SU-DHL-6 (cell line): ENCODE data around the gene AOC2.
"Not testable (repeated sequence)": the region's sequence is repeated elsewhere in the genome, so short reads cannot be mapped to it uniquely, and the experiment has no call there.

Source experiments
- H2AFZ ChIP-seq: fragments of 200-600 bp; sonication (generic); 2 replicates; pipeline ENCODE4 v1.6.1; 2014; ENCODE audit warnings: low read depth, mild to moderate bottlenecking, moderate library complexity, mixed read lengths, antibody characterized with exemption, low read length; ENCODE audit not compliant: severe bottlenecking
- H3F3A ChIP-seq: fragments of 200-600 bp; shearing (Covaris generic); 2 replicates; pipeline ENCODE4 v1.6.0; 2016; ENCODE audit warnings: antibody characterized with exemption, mild to moderate bottlenecking; ENCODE audit not compliant: insufficient read depth
- H3K27ac ChIP-seq: fragments of 200-600 bp; sonication (generic); 2 replicates; pipeline ENCODE4 v1.5.1; 2016; ENCODE audit warnings: low read depth, mild to moderate bottlenecking, low read length, moderate library complexity, mixed read lengths
- H3K27me3 ChIP-seq: fragments of 200-600 bp; sonication (generic), shearing (Covaris generic); 2 replicates; pipeline ENCODE4 v1.6.0; 2014; ENCODE audit warnings: mild to moderate bottlenecking, low read length
- H3K36me3 ChIP-seq: fragments of 200-600 bp; sonication (generic); 2 replicates; pipeline ENCODE4 v1.6.1; 2014; ENCODE audit warnings: mild to moderate bottlenecking, low read length, mixed read lengths
- H3K4me2 ChIP-seq: fragments of 300-600, 200-600 bp; shearing (Covaris generic), sonication (generic); 2 replicates; pipeline ENCODE4 v1.6.0; 2014; ENCODE audit warnings: low read length, low read depth, mild to moderate bottlenecking; ENCODE audit not compliant: poor library complexity, severe bottlenecking
- H3K4me3 ChIP-seq: fragments of 200-600 bp; sonication (generic); 2 replicates; pipeline ENCODE4 v1.5.1; 2014; ENCODE audit warnings: antibody characterized with exemption, low read length, mild to moderate bottlenecking, mixed read lengths; ENCODE audit not compliant: insufficient read depth, poor library complexity, severe bottlenecking
- H3K79me2 ChIP-seq: fragments of 200-600 bp; sonication (generic); 2 replicates; pipeline ENCODE4 v1.6.1; 2014; ENCODE audit warnings: mild to moderate bottlenecking, low read length, moderate library complexity; ENCODE audit not compliant: insufficient read depth
- H3K9ac ChIP-seq: fragments of 200-600 bp; sonication (generic); 2 replicates; pipeline ENCODE4 v1.7.0; 2014; ENCODE audit warnings: mild to moderate bottlenecking, low read length
- H3K9me2 ChIP-seq: fragments of 200-600 bp; sonication (generic); replicated peaks from 2 replicates; pipeline ENCODE4 v1.6.1; 2014; ENCODE audit warnings: low read length; ENCODE audit not compliant: insufficient read depth
- H3K9me3 ChIP-seq: fragments of 200-600 bp; sonication (generic); 2 replicates; pipeline ENCODE4 v1.6.1; 2014; ENCODE audit warnings: low read length, mixed read lengths; ENCODE audit not compliant: insufficient read depth
- H4K20me1 ChIP-seq: fragments of 200-600 bp; sonication (generic); 2 replicates; pipeline ENCODE4 v1.6.1; 2014; ENCODE audit warnings: low read depth, mild to moderate bottlenecking, antibody characterized with exemption, low read length, moderate library complexity, mixed read lengths
- EZH2phosphoT487 ChIP-seq: fragments of 200-600 bp; sonication (generic), shearing (Covaris generic); conservative IDR thresholded peaks from 2 replicates; pipeline ENCODE4 v1.6.1; 2018; ENCODE audit warnings: mild to moderate bottlenecking, antibody characterized with exemption, low read length, moderate library complexity, mixed read lengths
- TF ChIP-seq, protein P1 (sequence below): fragments of 200-600 bp; sonication (generic); IDR thresholded peaks from one replicate; pipeline ENCODE4 v1.5.1; 2017; ENCODE audit warnings: antibody characterized with exemption, mild to moderate bottlenecking, low read length, moderate library complexity; ENCODE audit not compliant: insufficient read depth, poor library complexity, severe bottlenecking

The AOC2 gene

DNA sequence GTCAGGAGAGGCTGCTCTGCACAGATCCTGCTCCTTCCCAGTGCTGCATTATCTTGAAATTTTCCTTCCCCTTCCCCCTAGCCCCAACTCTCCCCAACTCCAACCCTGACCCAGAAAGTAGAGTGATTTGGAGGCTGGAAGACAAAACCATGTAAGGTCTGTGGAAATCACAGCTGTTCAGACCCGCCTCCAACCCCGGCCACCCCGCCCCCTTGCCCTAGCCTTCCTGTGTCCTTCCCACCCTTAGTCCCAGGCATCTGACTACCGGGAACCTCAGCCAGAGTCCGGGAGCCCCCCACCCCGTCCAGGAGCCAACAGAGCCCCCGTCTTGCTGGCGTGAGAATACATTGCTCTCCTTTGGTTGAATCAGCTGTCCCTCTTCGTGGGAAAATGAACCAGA is 6.6 kb downstream of the AOC2 start, which contains the start of gene AOC3:
Gene AOC3, plus strand, starts transcription at position 246 of the 400 bp plus-strand sequence. Its CDS starts 145 bp downstream, at position 391.
- Histone ChIP-seq H3K4me3 (no peak within 1 kb of the TSS), H3F3A (no peaks in the 10 kb centered on the region), H2AFZ (no peak within 1 kb of the TSS), H3K27ac (no peak within 1 kb of the TSS), H3K36me3 (no peaks in the 10 kb centered on the region), H3K9me3 (no peaks in the 10 kb centered on the region), H3K9ac (no peak within 1 kb of the TSS), H3K27me3 (no peaks in the 10 kb centered on the region), H3K4me2 (no peak within 1 kb of the TSS), H3K9me2 (no peaks in the 10 kb centered on the region), H3K79me2 (no peaks in the 10 kb centered on the region), H4K20me1 (no peaks in the 10 kb centered on the region)
- no peak for TF ChIP-seq EZH2phosphoT487
- TF ChIP-seq, protein P1, sequence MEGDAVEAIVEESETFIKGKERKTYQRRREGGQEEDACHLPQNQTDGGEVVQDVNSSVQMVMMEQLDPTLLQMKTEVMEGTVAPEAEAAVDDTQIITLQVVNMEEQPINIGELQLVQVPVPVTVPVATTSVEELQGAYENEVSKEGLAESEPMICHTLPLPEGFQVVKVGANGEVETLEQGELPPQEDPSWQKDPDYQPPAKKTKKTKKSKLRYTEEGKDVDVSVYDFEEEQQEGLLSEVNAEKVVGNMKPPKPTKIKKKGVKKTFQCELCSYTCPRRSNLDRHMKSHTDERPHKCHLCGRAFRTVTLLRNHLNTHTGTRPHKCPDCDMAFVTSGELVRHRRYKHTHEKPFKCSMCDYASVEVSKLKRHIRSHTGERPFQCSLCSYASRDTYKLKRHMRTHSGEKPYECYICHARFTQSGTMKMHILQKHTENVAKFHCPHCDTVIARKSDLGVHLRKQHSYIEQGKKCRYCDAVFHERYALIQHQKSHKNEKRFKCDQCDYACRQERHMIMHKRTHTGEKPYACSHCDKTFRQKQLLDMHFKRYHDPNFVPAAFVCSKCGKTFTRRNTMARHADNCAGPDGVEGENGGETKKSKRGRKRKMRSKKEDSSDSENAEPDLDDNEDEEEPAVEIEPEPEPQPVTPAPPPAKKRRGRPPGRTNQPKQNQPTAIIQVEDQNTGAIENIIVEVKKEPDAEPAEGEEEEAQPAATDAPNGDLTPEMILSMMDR, result no peak

DNA sequence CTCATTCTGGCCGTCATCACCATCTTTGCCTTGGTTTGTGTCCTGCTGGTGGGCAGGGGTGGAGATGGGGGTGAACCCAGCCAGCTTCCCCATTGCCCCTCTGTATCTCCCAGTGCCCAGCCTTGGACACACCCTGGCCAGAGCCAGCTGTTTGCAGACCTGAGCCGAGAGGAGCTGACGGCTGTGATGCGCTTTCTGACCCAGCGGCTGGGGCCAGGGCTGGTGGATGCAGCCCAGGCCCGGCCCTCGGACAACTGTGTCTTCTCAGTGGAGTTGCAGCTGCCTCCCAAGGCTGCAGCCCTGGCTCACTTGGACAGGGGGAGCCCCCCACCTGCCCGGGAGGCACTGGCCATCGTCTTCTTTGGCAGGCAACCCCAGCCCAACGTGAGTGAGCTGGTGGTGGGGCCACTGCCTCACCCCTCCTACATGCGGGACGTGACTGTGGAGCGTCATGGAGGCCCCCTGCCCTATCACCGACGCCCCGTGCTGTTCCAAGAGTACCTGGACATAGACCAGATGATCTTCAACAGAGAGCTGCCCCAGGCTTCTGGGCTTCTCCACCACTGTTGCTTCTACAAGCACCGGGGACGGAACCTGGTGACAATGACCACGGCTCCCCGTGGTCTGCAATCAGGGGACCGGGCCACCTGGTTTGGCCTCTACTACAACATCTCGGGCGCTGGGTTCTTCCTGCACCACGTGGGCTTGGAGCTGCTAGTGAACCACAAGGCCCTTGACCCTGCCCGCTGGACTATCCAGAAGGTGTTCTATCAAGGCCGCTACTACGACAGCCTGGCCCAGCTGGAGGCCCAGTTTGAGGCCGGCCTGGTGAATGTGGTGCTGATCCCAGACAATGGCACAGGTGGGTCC is 7.2 kb downstream of the AOC2 start:
- not testable (repeated sequence) for H3K9me3 ChIP-seq, H3K9ac ChIP-seq, H2AFZ ChIP-seq, H3K9me2 ChIP-seq, H3K27ac ChIP-seq, H3K79me2 ChIP-seq, H4K20me1 ChIP-seq, H3K4me2 ChIP-seq, H3F3A ChIP-seq, H3K36me3 ChIP-seq, H3K4me3 ChIP-seq, H3K27me3 ChIP-seq

DNA sequence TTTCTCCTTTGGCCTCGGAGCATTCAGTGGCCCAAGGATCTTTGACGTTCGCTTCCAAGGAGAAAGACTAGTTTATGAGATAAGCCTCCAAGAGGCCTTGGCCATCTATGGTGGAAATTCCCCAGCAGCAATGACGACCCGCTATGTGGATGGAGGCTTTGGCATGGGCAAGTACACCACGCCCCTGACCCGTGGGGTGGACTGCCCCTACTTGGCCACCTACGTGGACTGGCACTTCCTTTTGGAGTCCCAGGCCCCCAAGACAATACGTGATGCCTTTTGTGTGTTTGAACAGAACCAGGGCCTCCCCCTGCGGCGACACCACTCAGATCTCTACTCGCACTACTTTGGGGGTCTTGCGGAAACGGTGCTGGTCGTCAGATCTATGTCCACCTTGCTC is 8.0 kb downstream of the AOC2 start:
- Histone ChIP-seq H3K4me2 (no peak overlapping the region), H3F3A (no peaks in the 10 kb centered on the region)
- TF ChIP-seq, protein P1, result no peak
- TF ChIP-seq EZH2phosphoT487, result no peak

DNA sequence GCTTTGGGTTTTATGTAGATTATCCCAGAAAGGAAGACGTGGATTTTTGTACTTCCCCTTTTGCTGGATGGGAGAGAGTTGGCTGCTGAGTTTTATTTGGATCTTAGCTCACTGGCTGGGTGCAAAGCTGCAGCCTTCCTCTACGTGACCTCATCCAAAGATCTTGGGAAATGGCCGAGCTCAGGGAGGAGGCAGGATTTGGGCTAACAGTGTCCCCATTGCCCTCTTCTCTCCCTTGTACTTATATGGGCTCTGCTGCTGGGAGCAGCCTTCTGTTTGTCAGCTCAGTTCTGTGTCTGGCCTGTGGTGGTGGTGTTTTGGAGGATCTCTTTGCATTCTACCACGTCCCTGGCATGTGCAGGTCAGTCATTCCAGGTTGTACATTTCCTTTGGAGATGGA is 8.6 kb downstream of the AOC2 start:
- H3K79me2 ChIP-seq, result no peaks in the 10 kb centered on the region
- no peaks in the 10 kb centered on the region for H3K36me3 ChIP-seq
- H4K20me1 ChIP-seq, result no peaks in the 10 kb centered on the region
- H2AFZ ChIP-seq, result no peak overlapping the region
- H3K4me3 ChIP-seq, result no peak overlapping the region
- H3K9me3 ChIP-seq, result no peaks in the 10 kb centered on the region
- H3K27ac ChIP-seq, result no peak overlapping the region
- TF ChIP-seq, protein P1, result no peak
- TF ChIP-seq EZH2phosphoT487, result no peak
- H3K9ac ChIP-seq, result no peak overlapping the region
- no peaks in the 10 kb centered on the region for H3K27me3 ChIP-seq
- no peak overlapping the region for H3K4me2 ChIP-seq
- H3F3A ChIP-seq, result no peaks in the 10 kb centered on the region
- no peaks in the 10 kb centered on the region for H3K9me2 ChIP-seq

More for the DNA sequence above, 8.0 kb downstream of the AOC2 start:
- Histone ChIP-seq H4K20me1 (no peaks in the 10 kb centered on the region), H3K36me3 (no peaks in the 10 kb centered on the region), H3K27me3 (no peaks in the 10 kb centered on the region), H3K9me2 (no peaks in the 10 kb centered on the region), H3K9ac (no peak overlapping the region), H3K9me3 (no peaks in the 10 kb centered on the region), H3K79me2 (no peaks in the 10 kb centered on the region), H3K4me3 (no peak overlapping the region), H3K27ac (no peak overlapping the region), H2AFZ (no peak overlapping the region)
